ENCODE measurements around the gene MICOS13. TPM values are rescaled to one million over a fixed set of nuclear protein-coding genes. Genes with fewer than 3 reads are reported as not detected.

The MICOS13 gene
- total and polyA plus RNA-seq, 2 donors (not counting 3 experiments of a cell fraction or from before 2014, with no cell fraction given) = 55.3 to 86.1 TPM

DNA sequence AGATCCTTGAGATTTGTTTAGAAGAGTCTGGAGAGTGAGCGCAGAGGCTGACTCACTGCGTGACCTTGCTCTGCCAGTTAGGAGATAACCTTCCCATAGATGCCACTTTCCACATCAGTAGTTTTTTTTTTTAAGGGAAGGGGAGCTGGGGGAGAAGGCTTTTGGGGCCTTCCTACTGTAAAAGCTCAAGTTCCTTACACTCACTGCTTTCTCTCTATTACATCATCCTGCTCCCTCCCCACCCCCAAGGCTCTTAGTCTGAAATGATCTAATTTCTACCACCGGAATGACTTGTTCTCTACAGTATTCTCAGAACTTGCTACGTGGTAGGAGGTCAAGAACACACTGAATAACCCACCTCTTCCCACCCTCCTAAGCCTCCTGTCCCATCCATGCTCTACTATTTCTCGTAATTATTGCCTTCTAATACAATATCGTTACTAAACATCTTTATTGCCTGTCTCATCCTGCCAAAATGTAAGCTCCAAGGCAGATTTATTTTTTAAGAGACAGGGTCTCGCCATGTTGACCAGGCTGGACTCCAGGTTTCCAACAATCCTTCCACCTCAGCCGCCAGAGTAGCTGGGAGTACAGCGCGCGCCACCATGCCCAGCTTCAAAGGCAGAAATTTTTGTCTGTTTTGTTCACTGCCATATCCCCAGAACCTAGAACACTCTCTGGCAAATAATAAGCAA, 38.4 kb upstream of the MICOS13 start:
- ChIA-PET CTCF (interaction anchor here (1.2 to 1.4 kb wide), 2 partner anchors 27 to 29 kb away, joined by 3 to 6 read pairs; partner anchors contain the start of gene RPL36), POLR2A (interaction anchor here (0.6 kb wide), 1 partner anchor 63 kb away, joined by 3 read pairs; no protein-coding TSS in a partner anchor)
- Histone ChIP-seq H3K9me1 (replicated peaks; ENCODE audit: control insufficient read depth, extremely low read depth, insufficient read depth, low read length) (no peaks in the 10 kb centered on the region), H3K4me2 (ENCODE audit: insufficient read depth, low read length) (peak overlapping the region; percentile 91), H3K9me3 (replicated peaks; ENCODE audit: control insufficient read depth, insufficient read depth, low read length) (no peaks in the 10 kb centered on the region), H3K9ac (replicated peaks; ENCODE audit: extremely low read depth, insufficient read depth, low read length) (peak overlapping the region; percentile 81), H3K4me1 (ENCODE audit: control insufficient read depth, extremely low read depth, insufficient read depth, low read length) (peaks cover 15% of the 10 kb centered on the region), H3K36me3 (ENCODE audit: control insufficient read depth in 2 of 2, extremely low read depth in 1 of 2, insufficient read depth in 2 of 2, low read length in 2 of 2) (no peaks in the 10 kb centered on the region), H4K20me1 (replicated peaks; ENCODE audit: control insufficient read depth, extremely low read depth, insufficient read depth, low read length) (no peaks in the 10 kb centered on the region), H2AFZ (ENCODE audit: low read depth, low read length) (no peak overlapping the region), H3K27me3 (ENCODE audit: control insufficient read depth in 2 of 2, insufficient read depth in 2 of 2, low read length in 2 of 2) (no peaks in the 10 kb centered on the region), H3K79me2 (ENCODE audit: control insufficient read depth, insufficient read depth, low read length) (peaks cover 48% of the 10 kb centered on the region), H3K4me3 (replicated peaks in 1 of 3; ENCODE audit: insufficient read depth in 1 of 3, low read depth in 1 of 3, low read length in 3 of 3) (peak overlapping the region; percentile 52 to 79 (median 75)), H3K27ac (ENCODE audit: insufficient read depth, low read depth, low read length) (peak overlapping the region; percentile 85)
- peak; percentile 36 for TF ChIP-seq JUN (IDR thresholded peaks at IDR 0.05; ENCODE audit: borderline replicate concordance, insufficient read depth, insufficient read length, low read depth)
- TF ChIP-seq POLR2A (IDR thresholded peaks at IDR 0.05; ENCODE audit: low read depth, low read length) = no peak
- intact Hi-C loops (cut with micrococcal nuclease) = no loop called here
- FAIRE-seq (peak; percentile 52), DNase-seq (ENCODE audit: low read depth, low spot score) (peak; percentile 67)
- BruUV-seq (replicated peaks) = TSS peak; percentile 99
- dilution Hi-C loops (cut with MboI; ENCODE audit: extremely low pct_ligation_motif_present, low sequenced_read_pairs) = no loop called here

DNA sequence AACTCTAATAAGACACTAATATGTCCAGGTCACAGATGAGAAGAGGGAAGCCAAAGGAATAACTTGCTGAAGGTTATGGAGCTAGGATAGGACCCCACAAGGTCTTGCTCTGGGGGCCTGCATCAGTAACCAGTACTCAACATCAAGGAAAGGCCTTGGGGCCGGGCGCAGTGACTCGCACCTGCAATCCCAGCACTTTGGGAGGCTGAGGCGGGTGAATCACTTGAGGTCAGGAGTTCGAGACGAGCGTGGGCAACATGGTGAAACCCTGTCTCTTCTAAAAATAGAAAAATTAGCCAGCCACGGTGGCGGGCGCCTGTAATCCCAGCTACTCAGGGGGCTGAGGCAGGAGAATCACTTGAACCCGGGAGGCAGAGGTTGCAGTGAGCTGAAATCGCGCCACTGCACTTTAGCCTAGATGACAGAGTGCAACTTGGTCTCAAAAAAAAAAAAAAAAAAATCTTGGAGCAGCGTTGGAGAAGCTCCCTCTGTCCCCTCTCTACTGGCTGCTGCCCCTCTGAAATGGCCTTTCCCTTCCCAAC, 37.8 kb upstream of the MICOS13 start:
- no peaks in the 10 kb centered on the region for H3K27me3 ChIP-seq (ENCODE audit: control insufficient read depth in 2 of 2, insufficient read depth in 2 of 2, low read length in 2 of 2)
- ChIA-PET CTCF (interaction anchor here (1.2 to 1.4 kb wide), 2 partner anchors 27 to 28 kb away, joined by 3 to 6 read pairs; partner anchors contain the start of gene RPL36), POLR2A (no interaction called here)
- H3K9ac ChIP-seq (replicated peaks; ENCODE audit: extremely low read depth, insufficient read depth, low read length) = peak overlapping the region; percentile 81
- TF ChIP-seq GATA2 (IDR thresholded peaks at IDR 0.05; ENCODE audit: insufficient read depth, insufficient read length, low read depth, low read length) (no peak), JUN (IDR thresholded peaks at IDR 0.05; ENCODE audit: borderline replicate concordance, insufficient read depth, insufficient read length, low read depth) (no peak), POLR2AphosphoS5 (IDR thresholded peaks at IDR 0.05; ENCODE audit: insufficient read depth, low read depth, low read length) (no peak), EZH2 (IDR thresholded peaks at IDR 0.05; ENCODE audit: borderline replicate concordance, low read depth, low read length, severe bottlenecking) (no peak), POLR2A (IDR thresholded peaks at IDR 0.05; ENCODE audit: low read depth, low read length) (no peak), FOS (IDR thresholded peaks at IDR 0.05; ENCODE audit: borderline replicate concordance, insufficient read depth, low read length) (no peak), MYC (IDR thresholded peaks at IDR 0.05; ENCODE audit: low read depth, low read length) (no peak)
- TF ChIP-seq, protein P1, sequence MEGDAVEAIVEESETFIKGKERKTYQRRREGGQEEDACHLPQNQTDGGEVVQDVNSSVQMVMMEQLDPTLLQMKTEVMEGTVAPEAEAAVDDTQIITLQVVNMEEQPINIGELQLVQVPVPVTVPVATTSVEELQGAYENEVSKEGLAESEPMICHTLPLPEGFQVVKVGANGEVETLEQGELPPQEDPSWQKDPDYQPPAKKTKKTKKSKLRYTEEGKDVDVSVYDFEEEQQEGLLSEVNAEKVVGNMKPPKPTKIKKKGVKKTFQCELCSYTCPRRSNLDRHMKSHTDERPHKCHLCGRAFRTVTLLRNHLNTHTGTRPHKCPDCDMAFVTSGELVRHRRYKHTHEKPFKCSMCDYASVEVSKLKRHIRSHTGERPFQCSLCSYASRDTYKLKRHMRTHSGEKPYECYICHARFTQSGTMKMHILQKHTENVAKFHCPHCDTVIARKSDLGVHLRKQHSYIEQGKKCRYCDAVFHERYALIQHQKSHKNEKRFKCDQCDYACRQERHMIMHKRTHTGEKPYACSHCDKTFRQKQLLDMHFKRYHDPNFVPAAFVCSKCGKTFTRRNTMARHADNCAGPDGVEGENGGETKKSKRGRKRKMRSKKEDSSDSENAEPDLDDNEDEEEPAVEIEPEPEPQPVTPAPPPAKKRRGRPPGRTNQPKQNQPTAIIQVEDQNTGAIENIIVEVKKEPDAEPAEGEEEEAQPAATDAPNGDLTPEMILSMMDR (IDR thresholded peaks at IDR 0.05; ENCODE audit: extremely low read depth in 1 of 2, insufficient read depth in 1 of 2, low read depth in 1 of 2, low read length in 2 of 2) = no peak
- TF ChIP-seq, protein P2, sequence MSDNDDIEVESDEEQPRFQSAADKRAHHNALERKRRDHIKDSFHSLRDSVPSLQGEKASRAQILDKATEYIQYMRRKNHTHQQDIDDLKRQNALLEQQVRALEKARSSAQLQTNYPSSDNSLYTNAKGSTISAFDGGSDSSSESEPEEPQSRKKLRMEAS (IDR thresholded peaks at IDR 0.05; ENCODE audit: insufficient read depth, insufficient read length) = no peak
- dilution Hi-C loops (cut with MboI; ENCODE audit: extremely low pct_ligation_motif_present, low sequenced_read_pairs) = no loop called here
- H3K9me3 ChIP-seq (replicated peaks; ENCODE audit: control insufficient read depth, insufficient read depth, low read length) = no peaks in the 10 kb centered on the region
- peak overlapping the region; percentile 91 for H3K4me2 ChIP-seq (ENCODE audit: insufficient read depth, low read length)
- no peaks in the 10 kb centered on the region for H4K20me1 ChIP-seq (replicated peaks; ENCODE audit: control insufficient read depth, extremely low read depth, insufficient read depth, low read length)
- intact Hi-C loops (cut with micrococcal nuclease) = no loop called here
- peaks cover 48% of the 10 kb centered on the region for H3K79me2 ChIP-seq (ENCODE audit: control insufficient read depth, insufficient read depth, low read length)
- H3K4me3 ChIP-seq (replicated peaks in 1 of 3; ENCODE audit: insufficient read depth in 1 of 3, low read depth in 1 of 3, low read length in 3 of 3) = peak overlapping the region in 1 of 3 experiments; percentile 79
- no peak overlapping the region for H2AFZ ChIP-seq (ENCODE audit: low read depth, low read length)
- H3K9me1 ChIP-seq (replicated peaks; ENCODE audit: control insufficient read depth, extremely low read depth, insufficient read depth, low read length) = no peaks in the 10 kb centered on the region
- H3K36me3 ChIP-seq (ENCODE audit: control insufficient read depth in 2 of 2, extremely low read depth in 1 of 2, insufficient read depth in 2 of 2, low read length in 2 of 2) = peaks cover 0 to 4% of the 10 kb centered on the region in 2 experiments
- FAIRE-seq = no peak
- H3K27ac ChIP-seq (ENCODE audit: insufficient read depth, low read depth, low read length) = peak overlapping the region; percentile 85
- peaks cover 15% of the 10 kb centered on the region for H3K4me1 ChIP-seq (ENCODE audit: control insufficient read depth, extremely low read depth, insufficient read depth, low read length)
- BruUV-seq (replicated peaks) = no TSS peak
- DNase-seq (ENCODE audit: low read depth, low spot score) = no peak
